Right lobe of liver (tissue), 6 donors: ENCODE data around the gene AFAP1L1. TPM values are rescaled to one million over a fixed set of nuclear protein-coding genes. Genes with fewer than 3 reads are reported as not detected.

Experiments used
- ATAC-seq, 4 donors: fragments of 200-7000 bp; cut with Tn5 transposase; one replicate each; pipeline ENCODE4 v1.9.1; 2020; ENCODE audit warnings: mild to moderate bottlenecking in 4 of 4, moderate library complexity in 4 of 4
- DNase-seq, 3 donors: peaks; one replicate each; pipeline ENCODE4 v3.0.0-alpha.2; 2020
- H3K27ac ChIP-seq, 3 donors: fragments of 200-600 bp; one replicate each; pipeline ENCODE4 v1.8.0; 2022
- H3K27me3 ChIP-seq, 2 donors: fragments of 200-600 bp; one replicate each; pipeline ENCODE4 v1.8.0; 2022
- H3K36me3 ChIP-seq, 4 donors: fragments of 200-600 bp; sonication (generic) in 1 of 4; one replicate each; pipeline versions ENCODE4 v1.5.1 to v1.8.0; 2017 to 2022; ENCODE audit warnings: control low read depth in 1 of 4
- H3K4me1 ChIP-seq, 4 donors: fragments of 200-600 bp; sonication (generic) in 1 of 4; one replicate each; pipeline versions ENCODE4 v1.5.1 to v1.8.0; 2017 to 2022; ENCODE audit warnings: control low read depth in 1 of 4
- H3K4me3 ChIP-seq, 3 donors: fragments of 200-600 bp; one replicate each; pipeline ENCODE4 v1.8.0; 2022
- H3K9me3 ChIP-seq, 4 donors: fragments of 200-600 bp; sonication (generic) in 1 of 4; one replicate each; pipeline versions ENCODE4 v1.5.1 to v1.8.0; 2017 to 2022; ENCODE audit warnings: control low read depth in 1 of 4
- CTCF ChIP-seq, 4 donors: fragments of 200-600 bp in 3 of 4; fragments of 450-650 bp in 1 of 4; IDR thresholded peaks; one replicate each; pipeline versions ENCODE4 v1.5.1 to v1.8.0; 2016 to 2022; ENCODE audit warnings: antibody characterized with exemption in 4 of 4, mild to moderate bottlenecking in 2 of 4
- POLR2A ChIP-seq: fragments of 450-650 bp; IDR thresholded peaks from one replicate; pipeline ENCODE4 v1.6.1; 2017; ENCODE audit warnings: antibody characterized with exemption, mild to moderate bottlenecking
- WGBS: methylation state at CpG from one replicate; pipeline ENCODE4 v1.1.6; 2018; ENCODE audit warnings: low coverage, low lambda C conversion rate; ENCODE audit not compliant: insufficient coverage; ENCODE audit errors: missing lambda C conversion rate; 5-methylcytosine and 5-hydroxymethylcytosine counted together
- intact Hi-C, 2 donors: fragments of 100-400 bp; cut with DNase I; formaldehyde crosslinking; loops; one replicate each; pipeline versions ENCODE4 v1.11.2 to v1.14.1; 2022
- total RNA-seq, 6 experiments: library from RNA; depleted of rRNA in 2 of 6; stranded (reverse); fragments of >200 nt in 2 of 6; fragmentation: NEBNext Ultra II Directional in 3 of 6; extraction: Animal tissue kit (Norgen Biotek cat#: 25700) in 3 of 6; gene quantifications; one replicate each; pipeline versions ENCODE4 v1.1.0 to v1.2.4, GENCODE V29; 2016 to 2023
- donor health status: DM: no; HTN: yes; CAD: no.
- donor health status: DM: no; HTN: no; CAD: no.
- donor health status: DM: no; HTN: no; CAD: no.
- donor health status: DM: no; HTN: yes; CAD: no.
- donor health status: DM: no; HTN: yes; CAD: no.

The AFAP1L1 gene
- total RNA-seq, 6 experiments from 2014 or later = 3.1 to 6.6 (median 5.2) TPM

GRCh38 chr5:149262315-149262714 lies 9.3 kb upstream of the AFAP1L1 start:
- no peaks in the 10 kb centered on the region for H3K27me3 ChIP-seq
- H3K9me3 ChIP-seq = no peaks in the 10 kb centered on the region
- DNase-seq (no peak), ATAC-seq (no peak)
- no peaks in the 10 kb centered on the region for H3K36me3 ChIP-seq
- no peak overlapping the region for H3K27ac ChIP-seq
- intact Hi-C loops = no loop called here
- no peak overlapping the region for H3K4me3 ChIP-seq
- no peak for TF ChIP-seq POLR2A
- TF ChIP-seq CTCF (IDR thresholded peaks at IDR 0.05) = no peak
- WGBS = 67% methylated on average over 1 of the region's 4 CpGs
- peaks cover 0 to 2% (median 0%) of the 10 kb centered on the region in 4 donors for H3K4me1 ChIP-seq

GRCh38 chr5:149264439-149265067 lies 7.1 kb upstream of the AFAP1L1 start:
- Histone ChIP-seq H3K4me3 (no peak overlapping the region), H3K4me1 (peaks cover 0 to 2% (median 0%) of the 10 kb centered on the region in 4 donors), H3K36me3 (no peaks in the 10 kb centered on the region), H3K27ac (no peak overlapping the region), H3K9me3 (no peaks in the 10 kb centered on the region), H3K27me3 (no peaks in the 10 kb centered on the region)
- peak in 2 of 3 donors; percentile 52 to 65 for DNase-seq
- intact Hi-C loops = loop anchor here in 1 of 2 donors (5.0 kb wide), 1 partner anchor 137 kb away; no protein-coding TSS in a partner anchor
- WGBS = 38% methylated on average over 11 of the region's 12 CpGs
- peak; percentile 81 to 87 (median 84) for ATAC-seq
- no peak for TF ChIP-seq POLR2A
- TF ChIP-seq CTCF (IDR thresholded peaks at IDR 0.05) = peak; percentile 70 to 74 (median 72)

- WGBS = 76% methylated on average over 7 of the region's 7 CpGs
- Histone ChIP-seq H3K36me3 (no peaks in the 10 kb centered on the region), H3K4me1 (peaks cover 0 to 2% (median 0%) of the 10 kb centered on the region in 4 donors), H3K4me3 (no peak overlapping the region), H3K27me3 (no peaks in the 10 kb centered on the region), H3K9me3 (no peaks in the 10 kb centered on the region), H3K27ac (no peak overlapping the region)
- DNase-seq (no peak), ATAC-seq (no peak)
- intact Hi-C loops = loop anchor here in 1 of 2 donors (5.0 kb wide), 1 partner anchor 138 kb away; no protein-coding TSS in a partner anchor
- TF ChIP-seq CTCF (IDR thresholded peaks at IDR 0.05) = no peak
- no peak for TF ChIP-seq POLR2A
Observed at GRCh38 chr5:149265068-149265465, 6.6 kb upstream of the AFAP1L1 start.

- DNase-seq = no peak
- 42% methylated on average over 3 of the region's 4 CpGs for WGBS
- peaks cover 0 to 2% (median 0%) of the 10 kb centered on the region in 4 donors for H3K4me1 ChIP-seq
- intact Hi-C loops = loop anchor here in 1 of 2 donors (5.0 kb wide), 1 partner anchor 138 kb away; no protein-coding TSS in a partner anchor
- no peaks in the 10 kb centered on the region for H3K9me3 ChIP-seq
- H3K27ac ChIP-seq = no peak overlapping the region
- peak; percentile 19 to 45 (median 32) for TF ChIP-seq CTCF (IDR thresholded peaks at IDR 0.05)
- no peak for TF ChIP-seq POLR2A
- no peaks in the 10 kb centered on the region for H3K27me3 ChIP-seq
- ATAC-seq = peak; percentile 14 to 35 (median 24)
- no peak overlapping the region for H3K4me3 ChIP-seq
- no peaks in the 10 kb centered on the region for H3K36me3 ChIP-seq
Observed at GRCh38 chr5:149265597-149265996, 6.1 kb upstream of the AFAP1L1 start.
